Testis (tissue), 2 donors: ENCODE measurements around the gene MAP3K9.

Experiments used
- CTCF ChIP-seq, 3 experiments: fragments of 450-650 bp in 2 of 3; fragments of 200-600 bp in 1 of 3; sonication (generic) in 1 of 3; IDR thresholded peaks; one replicate each; pipeline ENCODE4 v1.5.1; 2016 to 2019; ENCODE audit warnings: antibody characterized with exemption in 3 of 3, mild to moderate bottlenecking in 2 of 3, moderate library complexity in 1 of 3
- POLR2A ChIP-seq: fragments of 450-650 bp; IDR thresholded peaks from one replicate; pipeline ENCODE4 v1.6.1; 2017; ENCODE audit warnings: antibody characterized with exemption, mild to moderate bottlenecking, moderate library complexity

GRCh38 chr14:70830998-70831781 lies 21.9 kb upstream of the MAP3K9 start:
- TF ChIP-seq CTCF (IDR thresholded peaks at IDR 0.05) (no peak), POLR2A (no peak)
